ENCODE results near the gene MYOD1. TPM values are rescaled to one million over a fixed set of nuclear protein-coding genes. Genes with fewer than 3 reads are reported as not detected.

The MYOD1 gene
- total RNA-seq, 1 donor from 2014 or later, result not detected

DNA sequence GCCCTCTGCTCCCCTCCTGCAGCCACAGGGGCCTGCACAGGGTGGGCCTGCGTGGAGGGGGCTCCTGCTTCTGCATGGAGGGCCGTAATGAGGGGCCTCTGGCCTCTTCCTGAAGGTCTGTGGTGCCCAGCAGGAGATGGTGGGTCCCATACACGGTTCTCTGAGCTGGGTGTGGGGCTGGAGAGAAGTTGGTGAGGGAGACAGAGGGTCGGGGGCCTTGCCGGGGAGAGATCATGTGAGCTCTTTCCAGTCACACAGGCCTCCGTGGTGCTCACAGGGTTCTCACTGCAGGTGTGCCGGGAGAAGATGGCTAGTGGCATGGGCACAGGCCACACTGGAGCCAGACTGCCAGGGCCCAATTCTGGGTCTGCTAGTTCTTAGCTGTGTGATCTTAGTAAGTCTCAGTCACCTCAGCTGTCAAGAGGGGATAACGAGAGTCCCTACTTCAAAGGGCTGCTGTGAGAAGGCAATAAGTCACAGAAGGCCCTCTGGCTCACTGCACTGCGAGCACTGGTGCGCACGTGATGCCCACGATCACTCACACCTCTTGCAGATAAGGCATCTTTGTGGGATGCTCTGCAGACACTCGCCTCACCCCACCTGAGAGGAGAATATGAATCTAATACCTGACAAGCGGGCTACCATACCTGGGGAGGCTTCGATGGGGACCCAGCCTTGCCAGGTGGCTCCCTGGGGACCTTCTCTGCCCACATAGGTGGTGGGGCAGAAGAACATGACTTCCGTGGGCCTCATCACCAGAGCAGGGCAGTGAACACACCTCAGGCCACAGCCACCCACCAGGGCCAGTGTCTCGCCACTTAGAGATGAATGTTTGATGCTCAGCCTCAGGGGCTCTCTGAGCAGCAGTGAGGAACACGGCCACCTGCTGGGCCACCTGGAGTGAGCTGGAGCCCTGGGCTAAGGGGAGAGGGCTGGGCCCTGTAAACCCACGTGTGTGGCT, 29.7 kb downstream of the MYOD1 start:
- DNase-seq (ENCODE audit: low spot score), result no peak

DNA sequence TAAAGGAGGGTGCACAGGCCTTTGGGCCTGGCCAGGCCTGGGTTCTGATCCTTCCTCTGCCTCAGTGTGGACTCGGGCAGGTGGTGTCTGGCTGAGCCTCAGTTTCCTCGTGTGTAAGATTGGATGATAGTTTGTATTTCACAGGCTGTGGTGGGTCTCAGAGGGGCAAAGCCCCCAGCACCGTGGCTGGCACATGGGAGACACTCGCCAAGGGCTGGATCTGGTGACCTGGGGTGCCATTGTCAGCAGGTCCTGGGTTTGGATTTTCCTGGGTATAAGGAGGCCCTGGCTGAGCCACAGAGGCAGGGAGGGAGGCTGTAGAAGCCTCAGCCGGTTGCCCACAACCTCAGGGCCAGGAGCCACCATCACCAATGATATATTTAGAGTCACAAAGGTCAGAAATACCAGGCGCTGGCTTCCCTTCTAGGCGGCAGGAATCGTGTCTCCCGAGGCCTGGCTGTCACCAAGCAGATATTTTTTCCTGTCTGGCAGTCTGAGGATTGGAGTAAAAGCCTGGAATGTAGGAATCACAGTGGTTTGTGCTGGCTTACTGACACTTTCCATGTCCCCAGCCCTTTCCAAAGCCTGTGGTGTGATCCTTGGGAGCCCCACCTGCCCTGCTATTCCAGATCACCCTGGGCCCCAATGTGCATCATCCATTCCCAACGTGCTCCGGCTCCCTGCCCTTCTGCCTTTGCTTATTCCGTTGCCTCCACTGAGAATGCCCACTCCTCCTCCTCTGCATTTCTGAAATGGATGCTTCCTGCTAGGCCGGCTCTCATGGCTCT, 30.8 kb downstream of the MYOD1 start:
- DNase-seq (ENCODE audit: low spot score), result no peak

DNA sequence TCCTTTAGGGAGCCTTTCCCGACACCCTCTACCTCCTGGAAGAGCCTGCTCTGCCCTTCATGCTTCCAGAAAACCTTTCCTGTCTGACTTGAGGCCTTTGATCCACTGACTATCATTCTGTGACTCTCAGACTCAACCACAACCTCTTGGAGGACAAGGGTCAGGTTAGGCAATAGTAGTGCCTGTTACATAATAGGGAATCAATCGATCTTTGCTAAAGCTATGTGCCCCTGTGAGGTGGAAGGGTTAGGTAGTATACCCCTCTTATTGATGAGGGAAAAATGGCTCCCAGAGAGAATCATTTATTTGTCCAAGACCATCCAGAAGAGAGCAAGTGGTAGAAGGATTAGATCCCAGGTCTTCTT, 31.4 kb downstream of the MYOD1 start:
- no peak for DNase-seq (ENCODE audit: low spot score)

DNA sequence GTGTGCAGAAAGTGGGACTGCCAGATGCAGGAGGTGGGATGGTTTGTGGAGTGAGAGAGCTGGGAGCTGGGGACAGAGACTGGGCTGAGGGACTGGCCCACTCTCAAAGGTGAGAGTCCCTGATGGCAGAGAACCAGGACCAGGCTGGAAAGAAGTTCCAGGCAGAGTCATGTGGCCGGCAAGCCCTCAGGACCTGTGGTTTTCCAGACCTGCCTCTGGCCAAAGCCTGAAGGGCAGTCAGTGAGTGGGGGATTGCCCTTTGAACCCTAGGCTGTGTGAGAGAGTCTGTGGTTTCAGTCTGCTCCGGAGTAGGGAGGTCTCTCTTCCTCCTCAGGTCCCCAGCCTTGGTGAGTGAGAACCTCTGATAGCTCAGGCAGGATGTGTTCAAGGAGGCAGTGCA, 32.2 kb downstream of the MYOD1 start:
- DNase-seq (ENCODE audit: low spot score), result no peak

DNA sequence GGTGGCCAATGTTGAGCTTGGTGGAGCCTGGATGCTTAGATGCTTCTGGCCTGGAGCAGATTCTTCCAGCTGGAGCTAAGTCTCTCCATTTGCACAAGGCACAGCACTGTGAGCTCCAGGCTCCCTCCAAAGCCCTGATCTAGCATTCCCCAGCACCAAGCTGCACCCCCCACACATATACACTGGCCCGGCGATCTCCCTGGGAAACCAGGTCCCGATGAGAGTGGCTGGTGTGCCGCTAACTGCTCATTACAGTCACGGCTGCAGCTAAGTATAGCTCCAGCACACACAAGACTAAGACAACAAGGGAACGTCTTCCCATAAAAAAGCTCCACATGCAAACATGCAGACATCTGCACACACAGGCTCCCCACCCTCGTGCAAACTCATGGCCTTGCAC, 32.8 kb downstream of the MYOD1 start:
- no peak for DNase-seq (ENCODE audit: low spot score)

DNA sequence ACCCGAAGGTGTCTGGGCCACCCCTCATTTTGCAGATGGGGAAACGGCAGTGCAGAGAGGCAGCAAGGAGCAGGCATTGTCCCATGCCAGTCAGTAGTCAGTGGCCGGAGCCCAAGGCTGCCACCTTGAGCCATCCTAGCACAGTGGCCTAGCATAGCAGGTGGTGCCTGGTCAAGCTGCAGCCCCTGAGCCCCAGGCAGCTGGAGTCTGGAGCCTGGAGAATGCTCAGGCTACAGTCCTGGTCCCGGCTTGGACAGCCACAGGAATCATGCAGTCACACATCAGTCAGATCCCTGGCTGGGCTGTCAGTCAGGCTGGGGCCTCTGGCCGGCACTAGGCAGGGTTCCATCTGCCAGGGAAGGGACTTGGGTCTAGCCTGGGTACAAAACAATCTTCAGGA, 33.8 kb downstream of the MYOD1 start:
- no peak for DNase-seq (ENCODE audit: low spot score)

DNA sequence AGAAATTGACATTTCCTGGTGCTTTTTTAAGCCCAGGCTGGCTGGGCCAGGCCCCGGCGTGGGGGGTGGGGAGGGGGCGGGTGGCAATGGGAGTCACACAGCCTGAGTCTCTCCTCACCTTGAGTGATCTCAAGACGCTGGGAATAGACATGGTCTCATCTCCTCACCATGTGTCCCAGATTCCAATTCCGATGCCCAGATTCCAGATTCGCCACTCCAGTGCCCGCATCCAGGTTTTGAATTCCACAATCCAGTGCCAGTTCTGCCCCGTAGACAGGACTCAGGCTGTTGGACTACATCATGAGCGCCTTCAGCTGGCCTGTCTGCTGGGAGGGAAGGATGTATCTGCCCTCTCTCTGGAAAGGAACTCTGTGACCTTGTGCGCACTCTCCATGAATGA, 34.3 kb downstream of the MYOD1 start:
- no peak for DNase-seq (ENCODE audit: low spot score)

DNA sequence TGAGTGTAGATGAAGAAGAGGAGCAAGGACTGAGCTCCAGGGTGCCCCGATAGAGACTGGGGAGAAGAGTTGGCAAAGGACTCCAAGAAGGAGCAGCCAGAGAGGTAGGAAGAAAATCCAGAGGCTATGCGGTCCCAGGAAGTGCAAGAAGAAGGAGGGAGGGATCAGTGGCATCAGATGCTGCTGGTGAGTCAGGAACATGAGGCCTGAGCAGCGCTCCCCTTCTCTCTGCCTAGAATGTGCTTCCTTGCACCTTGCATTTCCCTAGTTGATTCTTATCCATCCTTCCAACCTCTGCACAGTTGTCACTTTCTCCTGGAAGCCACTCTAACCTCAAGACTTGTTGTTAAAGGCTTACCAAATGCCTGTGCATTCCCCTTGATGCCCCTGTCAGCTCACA, 36.5 kb downstream of the MYOD1 start:
- no peak for DNase-seq (ENCODE audit: low spot score)

DNA sequence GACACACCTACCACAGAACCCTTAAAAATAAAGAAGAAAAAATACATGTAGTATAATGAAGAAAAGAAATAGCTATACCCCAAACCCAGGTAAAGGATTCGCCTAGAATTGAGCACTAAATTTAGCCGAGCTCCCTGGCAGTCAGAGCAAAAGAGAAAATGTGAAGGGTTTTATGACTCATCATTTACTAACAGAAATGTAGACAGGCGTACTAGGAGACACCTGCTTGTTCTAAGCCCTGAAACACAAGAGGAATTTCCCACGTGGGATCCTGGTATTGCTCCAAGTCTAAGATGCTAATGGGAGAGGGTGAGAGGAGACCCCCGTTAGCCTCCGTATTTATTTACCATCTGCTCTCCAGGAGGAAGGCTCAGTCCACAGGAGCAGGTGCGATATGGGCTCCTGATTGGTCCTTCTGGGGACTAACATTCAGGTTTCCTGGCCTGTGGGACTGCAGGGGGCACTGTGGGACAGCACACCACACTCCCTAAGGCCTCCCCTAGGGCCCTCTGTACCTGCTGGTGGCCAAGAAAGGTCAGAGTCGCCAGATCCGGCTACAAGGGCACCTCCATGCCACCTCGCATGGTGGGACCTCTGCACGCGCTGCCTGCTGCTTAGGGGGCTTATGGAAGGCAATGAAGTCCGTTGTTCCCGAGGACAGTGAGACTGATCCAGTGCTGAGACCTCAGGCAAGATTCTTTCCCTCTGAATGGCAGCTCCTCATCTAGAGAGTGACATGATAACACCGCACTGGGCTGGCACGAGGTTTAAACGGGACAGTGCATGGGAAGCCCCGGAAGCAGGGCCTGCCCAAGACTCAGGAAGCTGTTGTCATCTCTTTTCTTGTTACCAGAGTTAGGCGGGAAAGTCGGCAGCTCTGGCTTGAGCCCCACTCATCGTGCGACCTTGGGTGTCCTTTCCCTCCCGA, 41.0 kb downstream of the MYOD1 start:
- no peak for DNase-seq (ENCODE audit: low spot score)

DNA sequence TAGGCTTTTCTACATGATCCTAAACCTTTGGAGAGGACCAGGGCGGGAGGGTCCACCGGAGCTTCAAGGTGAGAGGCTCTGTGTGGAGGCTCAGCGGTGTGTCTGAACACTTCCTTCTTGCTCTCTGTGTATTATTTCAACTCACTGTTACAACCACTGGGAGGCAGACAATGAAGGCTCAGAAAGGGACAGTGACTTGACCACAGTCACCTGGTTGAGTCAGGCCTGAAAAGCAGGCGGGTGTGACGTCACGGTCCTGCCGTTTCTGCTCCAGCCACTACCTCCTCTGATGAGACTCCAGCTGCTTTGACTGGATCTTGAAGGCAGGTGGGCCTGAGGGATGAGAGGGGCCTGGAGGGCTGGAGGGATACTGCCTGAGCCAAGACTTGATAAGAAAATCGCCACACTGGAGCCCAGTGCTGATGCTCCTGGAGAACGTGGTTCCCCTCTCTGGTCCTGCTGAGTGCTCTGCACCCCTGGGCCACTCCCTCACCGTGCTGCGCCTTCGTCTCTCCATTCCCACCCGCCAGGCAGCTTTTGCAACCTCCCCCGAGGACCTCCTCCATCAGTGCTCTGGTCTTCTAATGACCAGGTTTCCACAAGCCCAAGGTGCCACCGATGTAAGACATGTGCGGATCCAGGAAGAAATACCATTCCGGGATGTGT, 43.1 kb downstream of the MYOD1 start:
- no peak for DNase-seq (ENCODE audit: low spot score)

DNA sequence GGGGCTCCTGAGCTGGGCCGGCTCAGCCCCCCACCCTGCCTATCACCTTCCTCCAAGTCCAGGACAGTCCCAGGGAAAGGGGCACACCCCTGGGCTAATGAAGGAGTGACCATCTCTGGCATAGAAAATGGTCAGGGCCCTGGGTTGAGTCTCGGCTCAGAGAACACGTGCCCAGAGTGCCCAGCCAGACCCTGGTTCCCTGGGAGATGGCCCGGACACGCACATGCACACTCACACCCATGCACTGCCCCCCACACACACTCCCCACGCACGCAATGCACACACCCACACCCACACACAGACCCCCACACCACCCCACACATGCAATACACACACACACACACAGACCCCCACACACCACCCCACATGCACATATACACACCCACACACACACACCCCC, 43.9 kb downstream of the MYOD1 start:
- no peak for DNase-seq (ENCODE audit: low spot score)

DNA sequence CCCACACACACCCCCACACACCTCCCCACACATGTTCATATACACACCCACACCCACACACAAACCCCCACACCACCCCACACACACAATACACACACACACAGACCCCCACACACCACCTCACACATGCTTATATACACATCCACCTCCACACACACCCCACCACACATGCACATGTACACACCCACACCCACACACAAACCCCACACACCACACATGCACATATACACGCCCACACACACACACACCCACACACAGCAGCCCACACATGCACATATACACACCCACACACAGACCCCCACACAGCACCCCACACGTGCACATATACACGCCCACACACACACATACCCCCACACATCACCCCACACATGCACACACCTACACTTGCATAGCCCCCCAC, 44.3 kb downstream of the MYOD1 start:
- no peak for DNase-seq (ENCODE audit: low spot score)

DNA sequence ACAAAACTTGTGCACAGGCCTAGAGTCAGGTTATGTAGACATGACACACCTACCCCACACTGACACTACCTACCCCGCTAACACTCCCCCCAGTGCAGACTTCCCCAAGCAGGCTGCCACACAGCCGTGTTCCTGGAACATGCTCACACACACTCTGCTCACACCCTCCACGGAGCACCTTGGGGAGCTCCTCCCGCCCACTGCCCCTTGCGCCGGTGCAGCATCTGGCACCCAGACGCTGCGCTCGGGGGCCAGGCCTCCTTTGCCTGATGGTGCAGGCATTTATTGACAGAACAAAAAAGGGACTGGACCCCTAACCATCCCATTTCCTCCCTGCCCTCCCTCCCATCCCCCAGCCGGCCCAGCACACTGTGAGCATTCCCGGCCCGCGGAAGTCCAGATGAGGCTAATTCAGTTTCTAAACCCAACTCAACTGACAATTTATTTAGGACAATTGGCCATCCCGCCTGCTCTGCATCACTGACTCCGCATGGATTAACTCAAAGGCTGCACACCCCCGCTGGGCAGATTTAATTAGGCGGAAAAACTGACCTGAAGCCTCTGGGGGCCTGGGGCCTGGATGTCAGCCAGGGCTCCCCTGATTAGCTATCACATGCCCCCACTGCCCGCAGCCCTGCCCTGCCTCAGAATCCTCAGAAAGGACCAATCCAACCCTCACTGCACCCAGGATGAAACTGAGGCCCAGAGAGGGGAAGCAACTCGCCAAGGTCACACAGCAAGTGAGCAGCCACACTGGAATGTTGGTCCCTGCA, 45.3 kb downstream of the MYOD1 start:
- DNase-seq (ENCODE audit: low spot score), result no peak

DNA sequence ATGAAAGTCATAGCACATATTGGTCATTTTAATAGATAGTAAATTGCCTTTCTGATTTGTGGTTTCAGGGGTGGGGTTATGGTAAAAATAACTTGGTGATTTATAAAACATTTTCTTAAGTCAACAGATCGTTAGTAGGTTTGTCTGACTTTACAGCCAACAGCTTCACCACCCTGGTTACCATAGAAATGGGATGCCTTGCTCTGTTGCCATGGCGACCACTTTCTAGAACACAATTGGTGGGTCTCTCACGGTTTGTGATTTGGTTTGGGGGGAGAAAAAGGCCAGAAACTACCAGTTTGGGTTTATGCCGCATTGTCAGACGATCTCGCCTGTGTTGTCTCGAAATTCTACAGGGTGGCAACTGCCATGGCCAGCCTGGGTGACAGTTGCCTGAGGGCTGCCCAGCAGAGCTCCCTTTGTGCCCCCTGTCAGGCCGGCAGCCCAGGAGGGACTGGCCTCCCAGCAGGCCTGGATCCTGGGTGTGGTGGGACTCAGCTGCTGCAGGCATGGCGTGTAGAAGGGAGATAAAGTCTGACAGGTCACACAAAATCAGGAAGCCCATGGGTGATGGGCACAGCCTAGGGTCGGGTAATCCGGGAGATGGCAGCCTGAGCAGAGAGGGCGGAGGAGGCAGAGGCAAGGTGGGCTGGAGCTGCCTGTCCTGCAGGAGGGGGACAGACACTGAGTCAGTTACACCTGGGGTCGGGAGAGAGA, 46.1 kb downstream of the MYOD1 start:
- no peak for DNase-seq (ENCODE audit: low spot score)

DNA sequence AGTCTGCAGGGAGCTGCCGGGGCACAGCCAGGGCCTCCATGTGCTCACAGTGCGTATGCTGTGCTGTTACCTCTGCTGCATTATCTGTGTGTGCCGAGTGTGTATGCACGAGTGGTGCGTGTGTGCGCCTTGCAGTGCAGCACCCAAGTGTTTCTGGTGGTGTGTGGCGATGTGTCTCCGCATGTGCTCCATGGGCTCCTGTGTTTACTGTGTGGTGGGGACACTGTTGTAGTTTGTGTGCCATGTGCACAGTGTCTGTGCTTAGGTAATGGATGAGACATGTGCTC, 46.6 kb downstream of the MYOD1 start:
- DNase-seq (ENCODE audit: low spot score), result no peak

DNA sequence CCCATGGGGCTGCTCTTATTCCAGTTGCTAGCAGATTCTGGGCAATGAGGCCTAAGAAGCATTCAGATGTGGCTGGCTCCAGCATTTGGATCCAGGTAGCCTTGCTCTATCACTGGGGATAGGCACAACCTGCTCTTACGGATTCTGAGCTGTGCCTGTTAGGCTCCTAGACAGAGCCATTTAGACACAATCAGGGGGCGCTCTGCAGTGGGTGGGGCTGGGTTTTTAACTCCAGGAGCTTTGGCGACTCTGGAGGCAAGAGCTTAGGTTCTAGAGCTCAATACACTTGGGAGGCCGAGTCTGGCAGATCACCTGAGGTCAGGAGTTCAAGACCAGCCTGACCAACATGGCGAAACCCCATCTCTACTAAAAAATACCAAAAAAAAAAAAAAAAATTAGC, 47.2 kb downstream of the MYOD1 start:
- DNase-seq (ENCODE audit: low spot score), result no peak

DNA sequence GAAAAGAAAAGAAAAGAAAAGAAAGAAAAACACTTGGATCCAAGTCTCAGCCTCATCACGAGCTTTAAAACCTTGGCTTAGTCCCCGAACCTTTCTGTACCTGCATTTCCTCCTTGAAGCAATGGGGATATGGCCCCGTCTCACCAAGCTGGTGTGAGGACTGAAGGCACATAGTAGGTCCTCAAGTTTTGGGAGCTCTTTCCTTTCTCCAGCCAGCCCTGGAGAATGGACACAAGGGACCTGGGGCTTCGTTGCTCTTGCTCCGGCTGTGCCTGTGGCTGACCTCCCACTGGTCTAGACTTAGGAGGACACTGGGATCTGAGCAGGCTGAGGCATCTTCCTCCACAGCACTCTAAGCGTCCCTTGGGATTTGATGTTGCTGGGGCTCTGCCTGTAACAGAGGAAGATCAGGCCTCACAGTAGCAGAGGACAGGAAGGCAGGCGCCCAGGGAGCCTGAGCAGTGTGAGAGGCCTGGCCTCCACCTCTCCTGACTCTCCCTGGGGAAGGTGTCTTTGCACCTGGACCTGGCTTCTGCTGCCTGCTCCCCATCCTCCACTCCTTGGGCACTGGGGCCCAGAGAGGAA, 48.0 kb downstream of the MYOD1 start:
- DNase-seq (ENCODE audit: low spot score), result no peak

DNA sequence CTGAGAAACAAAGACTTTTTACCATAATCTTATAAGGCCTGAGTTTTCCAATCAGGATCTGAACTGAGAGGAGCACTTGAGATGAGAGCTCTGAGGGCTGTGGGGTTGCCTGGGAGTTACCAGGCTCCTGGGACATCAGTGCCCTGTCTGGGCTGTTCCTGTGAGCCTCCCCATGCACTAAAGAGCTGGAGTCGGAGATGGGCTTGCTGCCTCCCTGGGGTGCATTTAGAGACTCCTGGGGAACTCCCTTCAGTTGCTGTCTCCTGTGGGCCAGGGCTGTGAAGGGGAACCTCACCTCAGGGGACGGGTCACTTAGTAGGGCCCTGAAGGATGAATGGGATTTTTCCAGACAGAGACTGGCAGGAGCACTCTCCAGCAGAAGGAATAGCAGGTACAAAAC, 48.5 kb downstream of the MYOD1 start:
- no peak for DNase-seq (ENCODE audit: low spot score)

DNA sequence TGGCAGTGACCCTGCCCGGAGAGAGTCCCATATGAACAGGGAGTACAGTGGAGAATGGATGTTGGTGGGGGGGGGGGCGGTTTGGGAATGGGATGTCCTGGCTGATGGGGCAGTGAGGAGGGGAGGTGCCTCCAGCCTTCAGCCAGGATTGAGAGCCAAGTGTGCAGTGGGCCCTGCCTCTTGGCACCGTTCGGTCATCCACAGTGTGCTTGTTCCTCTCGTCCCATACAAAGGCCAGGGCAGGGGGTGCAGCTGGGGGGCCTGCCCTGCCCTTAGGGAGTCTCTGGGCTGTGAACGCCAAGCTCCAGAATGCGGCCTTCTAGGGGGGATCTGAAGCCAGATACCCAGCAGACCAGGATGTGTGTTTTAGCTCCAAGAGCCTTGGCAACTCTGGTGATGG, 49.2 kb downstream of the MYOD1 start:
- no peak for DNase-seq (ENCODE audit: low spot score)

DNA sequence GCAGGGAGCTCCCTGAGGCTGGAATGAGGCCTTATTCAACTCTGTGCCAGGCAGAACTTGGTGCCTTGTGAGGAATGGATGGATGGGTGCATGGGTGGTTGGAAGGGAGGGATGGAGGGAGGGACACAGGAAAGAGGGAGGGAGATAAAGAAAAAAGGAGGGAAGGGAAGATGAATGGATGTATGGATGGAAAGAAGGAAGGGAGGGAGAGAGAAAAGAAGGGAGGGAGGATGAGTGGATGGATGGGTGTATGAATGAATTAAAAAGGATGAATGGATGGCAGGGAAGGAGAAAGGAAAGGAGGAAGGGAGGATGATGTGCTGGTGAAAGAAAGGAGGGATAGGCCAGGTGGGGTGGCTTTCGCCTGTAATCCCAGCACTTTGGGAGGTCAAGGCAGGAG, 49.8 kb downstream of the MYOD1 start:
- DNase-seq (ENCODE audit: low spot score), result no peak
